Fibroblast of skin of right biceps (primary cell): ENCODE measurements around the gene SPATA6L.

Experiments used
- DNase-seq: peaks from one replicate; pipeline ENCODE4 v3.0.0-alpha.2; 2013

Gene SPATA6L

GRCh38 chr9:4666042-4666699 is at the start of gene SPATA6L:
Gene SPATA6L (minus strand): TSS chr9:4666480. CDS start chr9:4666250, 230 bp downstream.
- DNase-seq = peak; percentile 39

DNA sequence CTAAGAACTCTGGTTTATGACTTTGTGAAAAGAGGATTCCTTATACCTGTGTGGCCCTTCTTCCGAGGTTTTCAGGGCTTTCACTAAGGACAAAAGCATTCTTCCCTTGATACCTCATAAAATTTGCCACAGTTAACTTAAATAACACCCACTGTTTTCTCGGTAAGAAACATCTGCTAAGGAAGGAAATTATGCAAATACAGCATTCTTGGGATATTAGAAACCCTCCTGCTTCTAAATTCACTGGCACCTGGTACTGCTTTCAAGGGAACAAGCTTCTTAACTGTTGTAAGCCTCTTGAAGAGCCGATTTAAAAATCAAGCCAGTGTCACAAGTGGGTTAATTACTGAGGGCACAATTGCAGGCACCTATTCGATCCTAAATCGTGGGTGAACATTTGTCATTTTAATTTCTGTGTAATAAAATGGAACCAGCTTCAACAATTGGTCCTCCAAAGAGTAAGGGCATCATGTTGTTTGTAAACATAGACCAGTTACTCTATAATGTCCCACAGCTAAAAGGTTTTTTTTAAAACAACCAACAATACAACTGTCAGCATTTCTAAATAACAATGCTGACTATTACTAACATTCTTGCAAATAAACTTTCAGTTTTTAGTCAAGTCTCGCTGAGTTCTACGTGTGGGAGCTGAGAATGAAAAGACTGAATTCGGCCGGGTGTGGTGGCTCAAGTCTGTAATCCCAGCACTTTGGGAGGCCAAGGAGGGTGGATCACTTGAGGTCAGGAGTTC is 48.2 kb upstream of the SPATA6L start:
- DNase-seq = no peak

DNA sequence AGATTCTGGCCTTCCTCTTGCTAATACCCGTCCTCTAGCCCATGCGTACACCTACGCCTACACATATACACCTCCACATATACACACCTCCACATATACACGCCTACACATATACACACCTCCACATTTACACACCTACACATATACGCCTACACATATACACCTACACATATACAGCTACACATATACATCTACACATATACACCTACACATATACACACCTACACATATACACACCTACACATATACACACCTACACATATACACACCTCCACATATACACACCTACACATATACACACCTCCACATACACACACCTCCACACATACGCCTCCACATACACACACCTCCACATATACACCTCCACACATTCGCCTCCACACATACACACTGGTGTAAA is 47.6 kb upstream of the SPATA6L start:
- no peak for DNase-seq

DNA sequence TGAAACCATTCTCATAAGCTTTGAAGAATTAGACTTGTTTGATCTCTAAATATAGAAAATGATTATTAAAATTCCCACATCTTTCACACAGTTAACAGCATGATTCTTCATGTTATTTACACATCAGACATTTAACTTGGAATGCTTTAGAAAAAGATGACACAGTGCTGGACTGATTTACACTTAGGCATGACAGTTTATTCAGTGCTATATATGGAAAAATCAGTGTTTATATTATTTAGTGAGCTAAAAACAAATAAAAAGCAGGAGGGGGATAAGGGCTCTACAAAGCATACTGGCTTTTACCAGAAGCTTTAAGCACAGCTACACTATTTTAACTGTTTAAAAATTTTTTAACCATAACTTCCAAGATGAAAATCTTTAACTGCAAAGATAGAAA is 43.1 kb upstream of the SPATA6L start:
- no peak for DNase-seq

- DNase-seq = no peak
Measured at GRCh38 chr9:4706971-4707622, 40.8 kb upstream of the SPATA6L start.

DNA sequence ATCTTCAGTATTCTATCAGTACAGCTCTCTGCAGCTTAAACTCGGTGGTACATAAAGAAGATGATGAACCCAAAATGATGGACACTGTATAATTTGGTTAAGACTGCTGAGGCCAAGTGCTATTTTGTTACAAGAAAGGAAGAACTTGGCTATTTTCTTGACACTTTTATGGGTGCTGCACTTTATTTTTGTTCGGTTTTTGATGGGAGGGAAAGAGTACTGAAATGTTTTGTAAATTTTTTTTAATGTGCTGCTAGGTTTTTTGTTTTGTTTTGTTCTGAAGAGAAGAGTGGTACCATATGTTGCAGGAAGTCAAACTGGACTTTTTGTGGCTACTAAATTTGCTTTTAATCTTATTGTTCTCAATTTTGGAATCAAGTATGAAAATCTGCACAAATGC is 39.7 kb upstream of the SPATA6L start:
- DNase-seq = no peak

DNA sequence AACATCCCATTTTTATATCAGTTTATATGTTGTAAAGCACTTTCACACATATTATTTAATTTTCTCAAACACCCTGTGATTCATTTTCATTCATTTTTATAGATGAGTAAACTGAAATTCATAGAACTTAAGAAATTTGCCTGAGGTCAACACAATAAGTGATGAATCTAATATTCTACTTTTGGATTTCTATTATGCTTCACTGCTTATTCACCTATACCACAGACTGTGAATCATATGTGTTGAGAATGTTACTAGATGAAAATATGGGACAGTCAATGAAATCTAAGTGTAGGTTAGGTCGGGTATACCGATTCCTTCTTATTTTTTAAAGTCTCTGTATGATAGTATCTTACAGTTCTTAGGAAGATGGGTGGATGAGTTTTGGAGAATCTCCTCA is 37.8 kb upstream of the SPATA6L start:
- DNase-seq = no peak

DNA sequence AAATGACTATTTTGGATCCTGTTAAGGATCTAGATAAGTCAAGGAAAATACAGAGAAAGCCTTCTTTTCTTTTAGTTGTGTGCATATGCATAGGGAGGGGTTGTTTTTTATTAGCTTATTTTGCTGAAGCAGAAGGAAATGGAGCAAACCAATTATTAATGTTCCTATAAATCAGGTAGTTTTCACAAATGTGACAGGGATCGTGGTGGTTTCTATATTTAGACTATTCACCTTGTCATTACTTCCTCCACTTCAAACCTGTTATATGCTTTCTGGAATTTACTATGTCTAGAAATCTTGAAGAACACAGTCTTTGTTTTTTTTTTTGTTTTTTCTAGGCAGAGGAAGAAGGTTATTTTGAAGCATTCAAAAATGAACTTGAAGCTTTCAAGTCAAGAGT is 35.2 kb upstream of the SPATA6L start:
- no peak for DNase-seq

DNA sequence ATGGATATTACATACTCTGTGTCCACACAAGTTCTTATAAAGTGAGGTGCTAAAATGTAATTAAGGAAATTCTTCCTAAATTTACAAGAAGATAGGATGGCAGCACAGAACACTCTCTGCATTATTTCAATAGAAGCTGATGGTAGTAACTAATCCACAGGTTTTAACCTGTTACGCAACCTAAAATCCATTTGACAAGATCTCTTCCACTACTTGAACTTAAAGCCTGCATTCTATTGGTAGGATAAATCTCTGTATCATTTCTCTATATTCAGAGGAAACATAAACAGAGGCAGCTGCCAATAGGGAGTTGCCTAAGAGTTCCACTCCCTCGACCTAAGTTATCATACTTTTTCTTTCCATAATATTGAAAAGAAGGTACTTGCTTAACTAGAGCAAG is 34.7 kb upstream of the SPATA6L start:
- DNase-seq = no peak

GRCh38 chr9:4700091-4700490 is 33.8 kb upstream of the SPATA6L start:
- no peak for DNase-seq

DNA sequence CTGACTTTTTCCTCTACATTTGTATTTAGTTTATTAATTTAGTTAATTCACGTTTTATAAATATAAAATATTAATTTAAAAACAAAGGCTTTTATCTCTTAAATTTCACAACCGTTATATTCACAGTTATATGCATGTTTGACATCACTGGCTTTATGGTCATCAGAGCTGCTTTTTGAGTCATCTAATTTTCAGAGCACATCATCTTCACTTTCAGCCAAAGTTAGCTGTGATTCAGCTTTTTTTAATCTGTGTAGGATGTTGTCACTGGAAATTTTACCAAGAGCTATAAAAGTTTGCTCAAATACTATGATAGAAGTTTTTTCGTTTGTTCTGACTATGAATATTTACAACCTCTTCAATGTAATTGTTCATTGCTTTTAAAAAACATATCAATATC is 25.5 kb upstream of the SPATA6L start:
- peak; percentile 54 for DNase-seq

DNA sequence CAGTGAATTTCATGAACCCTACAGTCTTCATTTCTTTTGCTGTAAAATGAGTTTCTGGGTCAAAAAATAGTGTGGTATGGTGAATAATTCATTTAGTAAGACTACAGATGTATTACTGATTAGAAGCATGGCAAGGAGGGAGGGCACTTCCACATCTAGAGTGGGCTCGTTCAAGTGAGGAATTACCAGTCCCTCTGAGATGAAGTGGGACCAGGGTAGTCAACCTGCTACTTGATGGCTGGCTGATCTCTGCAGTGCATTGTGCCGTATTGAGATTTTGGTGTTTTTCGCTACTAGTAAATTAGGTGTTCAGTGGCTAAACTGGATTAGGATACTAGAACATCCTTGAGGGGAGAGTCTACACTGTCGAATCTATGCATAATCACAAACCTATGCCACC is 23.9 kb upstream of the SPATA6L start:
- no peak for DNase-seq

- DNase-seq = no peak
Measured at GRCh38 chr9:4689687-4690104, 23.4 kb upstream of the SPATA6L start.

DNA sequence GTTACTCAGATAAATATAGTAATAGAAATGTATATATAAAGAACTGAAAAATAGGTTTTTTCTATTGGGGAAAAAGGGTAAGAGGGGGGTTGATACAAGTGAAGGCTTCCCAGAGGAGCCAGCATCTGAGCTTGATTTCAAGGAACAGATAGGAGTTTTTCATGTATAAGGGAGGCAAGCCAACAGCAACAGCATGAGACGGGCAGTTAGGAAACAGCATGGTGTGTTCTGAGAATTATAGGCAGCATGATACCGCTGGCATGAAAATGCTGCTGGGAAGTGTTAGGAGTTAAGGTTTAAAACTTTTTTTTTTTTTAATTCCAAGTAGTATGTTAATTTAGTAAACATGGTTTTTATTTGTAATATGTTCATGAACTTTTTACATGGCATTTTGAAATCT is 22.7 kb upstream of the SPATA6L start:
- no peak for DNase-seq

DNA sequence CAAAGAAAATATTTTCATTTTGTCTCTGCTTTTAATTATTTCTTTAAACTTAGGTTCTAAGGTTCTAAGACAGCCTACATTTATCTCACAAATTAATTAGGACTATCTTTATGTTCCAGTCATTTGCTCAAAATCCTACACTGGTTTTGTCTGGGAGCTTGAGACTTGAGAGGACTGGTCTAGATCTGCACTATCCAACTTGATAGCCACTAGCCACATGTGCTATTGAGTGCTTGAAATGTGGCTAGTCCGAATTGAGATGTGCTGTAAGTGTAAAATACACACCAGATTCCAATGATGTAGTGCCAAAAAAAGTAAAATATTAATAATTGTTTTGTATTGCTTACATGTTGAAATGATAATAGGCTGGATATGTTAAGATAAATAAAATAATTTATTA is 20.3 kb upstream of the SPATA6L start:
- no peak for DNase-seq

GRCh38 chr9:4686112-4686511 is 19.8 kb upstream of the SPATA6L start:
- DNase-seq = no peak

- no peak for DNase-seq
Measured at GRCh38 chr9:4684820-4685219, 18.5 kb upstream of the SPATA6L start.

DNA sequence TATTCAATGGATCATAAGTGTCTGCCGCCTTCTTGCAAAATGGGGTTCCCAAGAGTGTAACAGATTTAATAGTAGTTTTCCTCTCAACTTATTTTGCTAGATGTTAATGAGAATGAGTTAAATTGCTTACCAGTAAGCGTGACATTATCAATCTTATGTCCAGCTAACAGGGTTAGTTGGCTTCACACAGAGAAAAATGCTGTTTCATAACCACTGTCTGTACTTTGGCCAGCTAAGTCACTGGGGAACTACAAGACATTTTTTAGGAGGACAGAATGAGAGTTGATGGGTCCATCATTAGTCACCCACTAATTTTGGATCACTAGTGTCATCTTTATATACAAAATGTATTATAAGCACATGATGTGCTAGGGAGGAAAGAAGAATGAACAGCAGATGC is 14.5 kb upstream of the SPATA6L start:
- DNase-seq = peak; percentile 50

DNA sequence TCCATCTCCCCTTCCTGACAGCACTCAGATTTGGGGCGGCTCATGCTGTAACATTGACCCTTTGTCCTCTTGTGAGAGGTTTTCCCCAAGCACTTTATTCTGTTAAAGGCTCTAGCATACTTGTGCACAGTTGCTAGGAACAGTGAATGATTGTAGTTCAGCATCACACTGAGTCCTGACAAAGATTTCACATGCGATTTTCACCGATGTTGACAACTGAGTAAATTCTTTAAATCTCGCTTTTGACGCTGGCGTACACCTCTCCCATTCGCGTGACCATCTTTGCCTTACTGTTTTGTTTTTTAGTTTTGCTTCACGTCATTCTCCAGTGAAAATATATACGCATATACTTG is 13.9 kb upstream of the SPATA6L start:
- DNase-seq = no peak

- DNase-seq = peak; percentile 96
Measured at GRCh38 chr9:4679268-4680172, 13.2 kb upstream of the SPATA6L start, which contains the start of gene CDC37L1. Gene CDC37L1 (plus strand): TSS chr9:4679569. CDS start chr9:4679768, 199 bp downstream.

DNA sequence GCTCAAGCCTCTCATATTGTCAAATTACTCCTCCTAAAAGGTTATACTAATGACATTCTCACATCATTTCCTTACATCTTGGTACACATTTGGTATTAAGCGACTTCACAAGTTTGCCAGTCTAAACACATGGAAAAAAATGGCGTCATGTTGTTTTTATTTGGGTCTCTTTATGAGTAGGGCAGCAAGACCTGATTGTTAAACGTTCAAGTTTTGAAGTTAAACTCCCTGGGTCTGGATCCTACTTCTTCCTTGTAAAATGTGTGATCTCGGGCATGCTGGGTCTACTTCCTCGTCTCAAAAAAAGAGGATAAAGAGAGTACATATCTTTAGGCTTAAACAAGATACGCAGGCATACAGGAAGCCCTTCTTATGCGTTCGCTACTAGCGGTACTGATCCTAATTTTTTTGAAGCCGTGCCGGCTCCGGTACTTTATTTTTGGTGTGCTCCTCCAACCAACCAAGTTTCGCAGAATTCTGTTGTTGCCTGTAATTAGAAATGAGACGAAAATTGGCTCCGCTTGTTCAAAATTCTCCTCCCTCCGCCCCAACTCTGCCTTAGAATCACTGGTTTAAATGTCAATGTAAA is 12.5 kb upstream of the SPATA6L start:
- DNase-seq = peak; percentile 41

DNA sequence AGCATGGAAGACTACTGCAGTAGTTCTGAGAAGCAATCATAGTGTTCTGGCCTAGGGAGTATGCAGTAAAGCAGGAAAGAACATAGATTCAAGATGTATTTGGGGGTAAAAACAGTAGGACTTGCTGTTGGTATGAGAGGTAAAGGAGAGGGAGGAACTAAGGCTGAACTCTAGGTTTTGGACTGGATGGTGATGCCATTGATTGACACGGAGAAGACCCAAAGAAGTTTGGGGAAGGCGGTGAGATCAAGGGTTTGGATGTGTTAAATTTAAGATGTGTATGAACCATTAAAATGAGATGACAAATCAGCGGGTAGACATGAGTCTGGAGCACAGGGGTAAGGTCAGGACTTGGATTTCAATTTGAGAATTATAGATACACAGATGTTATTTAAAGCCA is 11.1 kb upstream of the SPATA6L start:
- DNase-seq = no peak

DNA sequence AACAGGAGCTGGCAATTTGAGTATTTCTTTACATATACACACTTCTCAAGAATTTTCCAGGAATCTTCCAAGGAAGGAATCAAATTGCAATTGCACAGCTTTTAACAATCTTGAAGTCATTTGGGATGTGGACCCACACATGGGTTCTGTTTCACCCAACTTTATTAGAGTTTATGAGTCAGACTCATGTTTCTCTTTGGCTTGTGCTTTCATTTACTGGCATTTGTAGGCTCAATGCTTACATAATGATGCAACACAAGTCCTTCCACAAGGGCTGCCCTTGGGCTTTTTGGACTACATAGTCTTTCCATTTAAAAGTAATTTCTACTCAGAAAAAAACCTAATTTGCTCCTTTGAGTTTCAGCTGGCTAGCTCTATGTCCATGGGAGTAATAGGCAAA is 8.5 kb upstream of the SPATA6L start:
- DNase-seq = peak; percentile 89
